HepG2 (cell line): ENCODE measurements around the gene CD7. TPM values are rescaled to one million over a fixed set of nuclear protein-coding genes. Genes with fewer than 3 reads are reported as not detected.

ENCODE experiments used
- BORCS8-MEF2B ChIP-seq: sonication (generic); formaldehyde crosslinking; IDR thresholded peaks from 2 replicates; pipeline ENCODE4 v1.8.0; 2022; ENCODE audit warnings: mild to moderate bottlenecking, missing genetic modification reagents
- BRF2 ChIP-seq: sonication (generic); formaldehyde crosslinking; IDR thresholded peaks from 2 replicates; pipeline ENCODE4 v1.8.1; 2022; ENCODE audit warnings: mild to moderate bottlenecking, missing genetic modification reagents
- ISX ChIP-seq: sonication (generic); formaldehyde crosslinking; conservative IDR thresholded peaks from 2 replicates; pipeline ENCODE4 v1.5.0; 2020; ENCODE audit warnings: missing genetic modification reagents
- SP2 ChIP-seq: sonication (generic); formaldehyde crosslinking; IDR thresholded peaks from 2 replicates; pipeline ENCODE4 v1.5.1; 2020; ENCODE audit warnings: mild to moderate bottlenecking, missing genetic modification reagents
- SRSF1 ChIP-seq: fragments of 200-400 bp; formaldehyde crosslinking; optimal IDR thresholded peaks from 2 replicates; pipeline ENCODE3; 2017; ENCODE audit warnings: mild to moderate bottlenecking, low read depth, low read length, moderate library complexity
- TEAD2 ChIP-seq: sonication (generic); formaldehyde crosslinking; IDR thresholded peaks from 2 replicates; pipeline ENCODE4 v1.9.0; 2021; ENCODE audit warnings: missing genetic modification reagents
- YEATS4 ChIP-seq: sonication (generic); formaldehyde crosslinking; IDR thresholded peaks from 2 replicates; pipeline ENCODE4 v1.4.0; 2020; ENCODE audit warnings: missing genetic modification reagents, borderline replicate concordance
- ZBTB8A ChIP-seq: sonication (generic); formaldehyde crosslinking; IDR thresholded peaks from 2 replicates; pipeline ENCODE4 v1.4.0; 2020; ENCODE audit warnings: mild to moderate bottlenecking, low read depth, missing genetic modification reagents, borderline replicate concordance
- ZEB1 ChIP-seq: IDR thresholded peaks from 2 replicates; pipeline ENCODE4 v1.6.1; 2012; ENCODE audit warnings: mild to moderate bottlenecking, low read depth, inconsistent platforms; ENCODE audit not compliant: insufficient replicate concordance
- ZNF282 ChIP-seq: fragments of 450-650 bp; IDR thresholded peaks from 2 replicates; pipeline ENCODE4 v1.6.1; 2018; ENCODE audit not compliant: partially characterized antibody
- ZNF432 ChIP-seq: sonication (generic); formaldehyde crosslinking; IDR thresholded peaks from 2 replicates; pipeline ENCODE4 v1.5.0; 2020; ENCODE audit warnings: missing genetic modification reagents, mild to moderate bottlenecking, borderline replicate concordance
- ZSCAN9 ChIP-seq: IDR thresholded peaks from 2 replicates; pipeline ENCODE4 v1.6.1; 2016; ENCODE audit warnings: borderline replicate concordance
- polyA plus RNA-seq, 8 experiments: library from polyadenylated mRNA; depleted of rRNA in 3 of 8; stranded (reverse) in 7 of 8; unstranded in 1 of 8; fragments of >200 nt; fragmentation: Illumina TruSeq in 4 of 8; extraction: Trizol in 4 of 8; gene quantifications; 2 replicates each; pipeline versions ENCODE4 v1.2.1 to v1.2.3, GENCODE V29; 2011 to 2016; ENCODE audit warnings: low read depth in 4 of 8, missing spikeins in 1 of 8, mixed read lengths in 1 of 8; ENCODE audit not compliant: insufficient read depth in 1 of 8
- total RNA-seq, 5 experiments: library from RNA; depleted of rRNA; stranded (reverse); fragments of >200 nt; fragmentation: Illumina TruSeq; extraction: Trizol; gene quantifications; 2 replicates each; pipeline ENCODE4 v1.2.3, GENCODE V29; 2016; ENCODE audit warnings: low read depth in 1 of 5
- TF ChIP-seq, protein P1 (sequence below): sonication (generic); formaldehyde crosslinking; IDR thresholded peaks from 2 replicates; pipeline ENCODE4 v1.4.0; 2020; ENCODE audit warnings: missing genetic modification reagents, borderline replicate concordance
- TF ChIP-seq, protein P2 (sequence below): sonication (generic); formaldehyde crosslinking; IDR thresholded peaks from 2 replicates; pipeline ENCODE4 v1.4.0; 2020; ENCODE audit warnings: missing genetic modification reagents
- TF ChIP-seq, protein P3 (sequence below): sonication (generic); formaldehyde crosslinking; IDR thresholded peaks from 2 replicates; pipeline ENCODE4 v1.5.0; 2020; ENCODE audit warnings: missing genetic modification reagents

CD7 gene
- total and polyA plus RNA-seq, 2 of the 13 experiments (the other 11 are each of a cell fraction or from before 2014, with no cell fraction given) = 67.6 to 76.4 TPM

- TF ChIP-seq ZEB1 (no peak), ZBTB8A (no peak), YEATS4 (CRISPR knock-in tag) (no peak; the same call in 1 of the 2 replicates), ZNF282 (no peak), BORCS8-MEF2B (no peak; the same call in 1 of the 2 replicates), SP2 (CRISPR knock-in tag) (no peak), BRF2 (no peak), ZSCAN9 (peak; percentile 82; the same call in 1 of the 2 replicates), ISX (CRISPR knock-in tag) (no peak), SRSF1 (peak; percentile 77), TEAD2 (CRISPR knock-in tag) (no peak), ZNF432 (CRISPR knock-in tag) (no peak; the same call in 1 of the 2 replicates)
- TF ChIP-seq, protein P1, sequence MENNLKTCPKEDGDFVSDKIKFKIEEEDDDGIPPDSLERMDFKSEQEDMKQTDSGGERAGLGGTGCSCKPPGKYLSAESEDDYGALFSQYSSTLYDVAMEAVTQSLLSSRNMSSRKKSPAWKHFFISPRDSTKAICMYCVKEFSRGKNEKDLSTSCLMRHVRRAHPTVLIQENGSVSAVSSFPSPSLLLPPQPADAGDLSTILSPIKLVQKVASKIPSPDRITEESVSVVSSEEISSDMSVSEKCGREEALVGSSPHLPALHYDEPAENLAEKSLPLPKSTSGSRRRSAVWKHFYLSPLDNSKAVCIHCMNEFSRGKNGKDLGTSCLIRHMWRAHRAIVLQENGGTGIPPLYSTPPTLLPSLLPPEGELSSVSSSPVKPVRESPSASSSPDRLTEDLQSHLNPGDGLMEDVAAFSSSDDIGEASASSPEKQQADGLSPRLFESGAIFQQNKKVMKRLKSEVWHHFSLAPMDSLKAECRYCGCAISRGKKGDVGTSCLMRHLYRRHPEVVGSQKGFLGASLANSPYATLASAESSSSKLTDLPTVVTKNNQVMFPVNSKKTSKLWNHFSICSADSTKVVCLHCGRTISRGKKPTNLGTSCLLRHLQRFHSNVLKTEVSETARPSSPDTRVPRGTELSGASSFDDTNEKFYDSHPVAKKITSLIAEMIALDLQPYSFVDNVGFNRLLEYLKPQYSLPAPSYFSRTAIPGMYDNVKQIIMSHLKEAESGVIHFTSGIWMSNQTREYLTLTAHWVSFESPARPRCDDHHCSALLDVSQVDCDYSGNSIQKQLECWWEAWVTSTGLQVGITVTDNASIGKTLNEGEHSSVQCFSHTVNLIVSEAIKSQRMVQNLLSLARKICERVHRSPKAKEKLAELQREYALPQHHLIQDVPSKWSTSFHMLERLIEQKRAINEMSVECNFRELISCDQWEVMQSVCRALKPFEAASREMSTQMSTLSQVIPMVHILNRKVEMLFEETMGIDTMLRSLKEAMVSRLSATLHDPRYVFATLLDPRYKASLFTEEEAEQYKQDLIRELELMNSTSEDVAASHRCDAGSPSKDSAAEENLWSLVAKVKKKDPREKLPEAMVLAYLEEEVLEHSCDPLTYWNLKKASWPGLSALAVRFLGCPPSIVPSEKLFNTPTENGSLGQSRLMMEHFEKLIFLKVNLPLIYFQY (CRISPR knock-in tag) = 0 out of 2 replicates have a peak, but pooled peaks have one; percentile 47
- TF ChIP-seq, protein P2, sequence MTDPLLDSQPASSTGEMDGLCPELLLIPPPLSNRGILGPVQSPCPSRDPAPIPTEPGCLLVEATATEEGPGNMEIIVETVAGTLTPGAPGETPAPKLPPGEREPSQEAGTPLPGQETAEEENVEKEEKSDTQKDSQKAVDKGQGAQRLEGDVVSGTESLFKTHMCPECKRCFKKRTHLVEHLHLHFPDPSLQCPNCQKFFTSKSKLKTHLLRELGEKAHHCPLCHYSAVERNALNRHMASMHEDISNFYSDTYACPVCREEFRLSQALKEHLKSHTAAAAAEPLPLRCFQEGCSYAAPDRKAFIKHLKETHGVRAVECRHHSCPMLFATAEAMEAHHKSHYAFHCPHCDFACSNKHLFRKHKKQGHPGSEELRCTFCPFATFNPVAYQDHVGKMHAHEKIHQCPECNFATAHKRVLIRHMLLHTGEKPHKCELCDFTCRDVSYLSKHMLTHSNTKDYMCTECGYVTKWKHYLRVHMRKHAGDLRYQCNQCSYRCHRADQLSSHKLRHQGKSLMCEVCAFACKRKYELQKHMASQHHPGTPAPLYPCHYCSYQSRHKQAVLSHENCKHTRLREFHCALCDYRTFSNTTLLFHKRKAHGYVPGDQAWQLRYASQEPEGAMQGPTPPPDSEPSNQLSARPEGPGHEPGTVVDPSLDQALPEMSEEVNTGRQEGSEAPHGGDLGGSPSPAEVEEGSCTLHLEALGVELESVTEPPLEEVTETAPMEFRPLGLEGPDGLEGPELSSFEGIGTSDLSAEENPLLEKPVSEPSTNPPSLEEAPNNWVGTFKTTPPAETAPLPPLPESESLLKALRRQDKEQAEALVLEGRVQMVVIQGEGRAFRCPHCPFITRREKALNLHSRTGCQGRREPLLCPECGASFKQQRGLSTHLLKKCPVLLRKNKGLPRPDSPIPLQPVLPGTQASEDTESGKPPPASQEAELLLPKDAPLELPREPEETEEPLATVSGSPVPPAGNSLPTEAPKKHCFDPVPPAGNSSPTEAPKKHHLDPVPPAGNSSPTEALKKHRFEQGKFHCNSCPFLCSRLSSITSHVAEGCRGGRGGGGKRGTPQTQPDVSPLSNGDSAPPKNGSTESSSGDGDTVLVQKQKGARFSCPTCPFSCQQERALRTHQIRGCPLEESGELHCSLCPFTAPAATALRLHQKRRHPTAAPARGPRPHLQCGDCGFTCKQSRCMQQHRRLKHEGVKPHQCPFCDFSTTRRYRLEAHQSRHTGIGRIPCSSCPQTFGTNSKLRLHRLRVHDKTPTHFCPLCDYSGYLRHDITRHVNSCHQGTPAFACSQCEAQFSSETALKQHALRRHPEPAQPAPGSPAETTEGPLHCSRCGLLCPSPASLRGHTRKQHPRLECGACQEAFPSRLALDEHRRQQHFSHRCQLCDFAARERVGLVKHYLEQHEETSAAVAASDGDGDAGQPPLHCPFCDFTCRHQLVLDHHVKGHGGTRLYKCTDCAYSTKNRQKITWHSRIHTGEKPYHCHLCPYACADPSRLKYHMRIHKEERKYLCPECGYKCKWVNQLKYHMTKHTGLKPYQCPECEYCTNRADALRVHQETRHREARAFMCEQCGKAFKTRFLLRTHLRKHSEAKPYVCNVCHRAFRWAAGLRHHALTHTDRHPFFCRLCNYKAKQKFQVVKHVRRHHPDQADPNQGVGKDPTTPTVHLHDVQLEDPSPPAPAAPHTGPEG (CRISPR knock-in tag) = no peak
- TF ChIP-seq, protein P3, sequence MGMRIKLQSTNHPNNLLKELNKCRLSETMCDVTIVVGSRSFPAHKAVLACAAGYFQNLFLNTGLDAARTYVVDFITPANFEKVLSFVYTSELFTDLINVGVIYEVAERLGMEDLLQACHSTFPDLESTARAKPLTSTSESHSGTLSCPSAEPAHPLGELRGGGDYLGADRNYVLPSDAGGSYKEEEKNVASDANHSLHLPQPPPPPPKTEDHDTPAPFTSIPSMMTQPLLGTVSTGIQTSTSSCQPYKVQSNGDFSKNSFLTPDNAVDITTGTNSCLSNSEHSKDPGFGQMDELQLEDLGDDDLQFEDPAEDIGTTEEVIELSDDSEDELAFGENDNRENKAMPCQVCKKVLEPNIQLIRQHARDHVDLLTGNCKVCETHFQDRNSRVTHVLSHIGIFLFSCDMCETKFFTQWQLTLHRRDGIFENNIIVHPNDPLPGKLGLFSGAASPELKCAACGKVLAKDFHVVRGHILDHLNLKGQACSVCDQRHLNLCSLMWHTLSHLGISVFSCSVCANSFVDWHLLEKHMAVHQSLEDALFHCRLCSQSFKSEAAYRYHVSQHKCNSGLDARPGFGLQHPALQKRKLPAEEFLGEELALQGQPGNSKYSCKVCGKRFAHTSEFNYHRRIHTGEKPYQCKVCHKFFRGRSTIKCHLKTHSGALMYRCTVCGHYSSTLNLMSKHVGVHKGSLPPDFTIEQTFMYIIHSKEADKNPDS (CRISPR knock-in tag) = 0 out of 2 replicates have a peak, but pooled peaks have one; percentile 21
These were observed 34.5 kb upstream of the CD7 start (continued) for GRCh38 chr17:82351713-82352488.
